Lower leg skin (tissue), 4 donors: ENCODE data around the gene IL1RAPL1. TPM values are rescaled to one million over a fixed set of nuclear protein-coding genes. Genes with fewer than 3 reads are reported as not detected.

Experiments used
- DNase-seq, 2 donors: peaks; one replicate each; pipeline ENCODE4 v3.0.0-alpha.2; 2019; ENCODE audit warnings: low spot score in 2 of 2
- H3K4me3 ChIP-seq: fragments of 200-600 bp; sonication (generic); 2 replicates; pipeline ENCODE4 v1.5.1; 2017; ENCODE audit warnings: mild to moderate bottlenecking, low read depth; ENCODE audit not compliant: poor library complexity, severe bottlenecking
- POLR2A ChIP-seq, 2 donors: fragments of 450-650 bp; IDR thresholded peaks; one replicate each; pipeline ENCODE4 v1.6.1; 2016 to 2017; ENCODE audit warnings: antibody characterized with exemption in 2 of 2, mild to moderate bottlenecking in 1 of 2, moderate library complexity in 1 of 2
- WGBS, 2 donors: methylation state at CpG; one replicate each; pipeline ENCODE4 v1.1.5; 2018; 5-methylcytosine and 5-hydroxymethylcytosine counted together
- intact Hi-C: fragments of 100-400 bp; cut with DNase I; formaldehyde crosslinking; loops from one replicate; pipeline ENCODE4 v1.15.0; 2023; ENCODE audit warnings: low total_unique reads
- total RNA-seq, 4 donors: library from RNA; depleted of rRNA; stranded (reverse); fragments of >200 nt; gene quantifications; one replicate each; pipeline ENCODE4 v1.1.0, GENCODE V29; 2016
- TF ChIP-seq, protein P1 (sequence below), 3 donors: fragments of 450-650 bp; IDR thresholded peaks; one replicate each; pipeline ENCODE4 v1.5.1; 2016; ENCODE audit warnings: antibody characterized with exemption in 3 of 3, mild to moderate bottlenecking in 3 of 3, moderate library complexity in 2 of 3

The IL1RAPL1 gene
- total RNA-seq, 4 donors from 2014 or later, result 0.07 to 1.8 (median 0.10) TPM; not detected in 1

GRCh38 chrX:28585767-28586166, 1.5 kb upstream of the IL1RAPL1 start:
- no peak for TF ChIP-seq POLR2A (IDR thresholded peaks at IDR 0.05)
- TF ChIP-seq, protein P1, sequence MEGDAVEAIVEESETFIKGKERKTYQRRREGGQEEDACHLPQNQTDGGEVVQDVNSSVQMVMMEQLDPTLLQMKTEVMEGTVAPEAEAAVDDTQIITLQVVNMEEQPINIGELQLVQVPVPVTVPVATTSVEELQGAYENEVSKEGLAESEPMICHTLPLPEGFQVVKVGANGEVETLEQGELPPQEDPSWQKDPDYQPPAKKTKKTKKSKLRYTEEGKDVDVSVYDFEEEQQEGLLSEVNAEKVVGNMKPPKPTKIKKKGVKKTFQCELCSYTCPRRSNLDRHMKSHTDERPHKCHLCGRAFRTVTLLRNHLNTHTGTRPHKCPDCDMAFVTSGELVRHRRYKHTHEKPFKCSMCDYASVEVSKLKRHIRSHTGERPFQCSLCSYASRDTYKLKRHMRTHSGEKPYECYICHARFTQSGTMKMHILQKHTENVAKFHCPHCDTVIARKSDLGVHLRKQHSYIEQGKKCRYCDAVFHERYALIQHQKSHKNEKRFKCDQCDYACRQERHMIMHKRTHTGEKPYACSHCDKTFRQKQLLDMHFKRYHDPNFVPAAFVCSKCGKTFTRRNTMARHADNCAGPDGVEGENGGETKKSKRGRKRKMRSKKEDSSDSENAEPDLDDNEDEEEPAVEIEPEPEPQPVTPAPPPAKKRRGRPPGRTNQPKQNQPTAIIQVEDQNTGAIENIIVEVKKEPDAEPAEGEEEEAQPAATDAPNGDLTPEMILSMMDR (IDR thresholded peaks at IDR 0.05), result no peak
- H3K4me3 ChIP-seq, result no peak overlapping the region
- intact Hi-C loops, result no loop called here
- DNase-seq, result no peak
- 50 to 58% methylated on average over 10 of the region's 10 CpGs for WGBS, 2 donors

GRCh38 chrX:28586286-28586685, 960 bp upstream of the IL1RAPL1 start:
- intact Hi-C loops, result no loop called here
- no peak overlapping the region for H3K4me3 ChIP-seq
- WGBS, 2 donors, result 6 to 24% methylated on average over 9 of the region's 9 CpGs
- no peak for DNase-seq
- TF ChIP-seq POLR2A (IDR thresholded peaks at IDR 0.05), result no peak
- TF ChIP-seq, protein P1 (IDR thresholded peaks at IDR 0.05), result no peak

DNA sequence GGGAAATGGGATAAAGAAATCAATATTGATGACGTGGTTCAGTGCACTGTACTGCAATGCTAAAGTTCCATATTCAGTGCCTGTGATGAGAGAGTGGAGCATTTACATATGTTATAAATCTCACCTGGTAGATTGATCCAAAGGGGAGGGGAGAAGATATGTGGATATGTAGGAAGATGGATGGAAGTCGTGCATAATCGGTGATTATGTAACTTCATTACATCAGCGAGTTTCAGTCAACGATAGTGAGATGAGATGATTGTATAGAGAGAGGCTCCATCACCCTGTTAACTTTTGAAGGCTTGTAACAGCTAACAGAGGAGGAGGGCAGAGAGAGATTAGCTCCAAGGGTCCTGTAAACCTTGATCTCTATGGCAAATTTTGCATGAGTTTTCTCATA, 1.8 kb downstream of the IL1RAPL1 start:
- 37 to 65% methylated on average over 5 of the region's 5 CpGs for WGBS, 2 donors
- no peak for TF ChIP-seq POLR2A (IDR thresholded peaks at IDR 0.05)
- H3K4me3 ChIP-seq, result no peak overlapping the region
- intact Hi-C loops, result no loop called here
- DNase-seq, result no peak

DNA sequence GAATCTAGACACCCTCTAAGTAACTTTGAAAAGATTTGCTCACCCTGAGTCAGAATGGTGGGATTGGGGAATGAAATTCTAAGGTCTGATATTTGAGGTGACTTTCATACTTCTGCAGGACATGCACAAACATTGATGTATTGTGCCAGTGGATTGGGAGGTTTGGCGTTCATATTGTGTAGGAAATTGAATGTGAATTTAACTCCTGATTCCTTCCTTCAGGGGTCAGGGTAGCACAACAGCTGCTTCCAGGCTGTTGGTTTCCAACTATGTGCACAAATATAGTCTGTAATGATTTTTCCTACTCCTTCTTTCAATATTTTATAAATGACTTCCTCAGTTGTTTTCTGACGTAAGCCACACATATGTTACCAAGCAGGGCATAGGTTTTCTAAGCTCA, 3.1 kb downstream of the IL1RAPL1 start:
- no peak for DNase-seq
- no peak overlapping the region for H3K4me3 ChIP-seq
- no peak for TF ChIP-seq POLR2A (IDR thresholded peaks at IDR 0.05)
- TF ChIP-seq, protein P1 (IDR thresholded peaks at IDR 0.05), result no peak
- intact Hi-C loops, result no loop called here
- 53 to 58% methylated on average over 2 of the region's 2 CpGs for WGBS, 2 donors

- TF ChIP-seq POLR2A (IDR thresholded peaks at IDR 0.05), result no peak
- TF ChIP-seq, protein P1 (IDR thresholded peaks at IDR 0.05), result no peak
- intact Hi-C loops, result no loop called here
- WGBS, 2 donors, result 65 to 75% methylated on average over 7 of the region's 7 CpGs
Measured at GRCh38 chrX:28591542-28591941, 4.3 kb downstream of the IL1RAPL1 start.

DNA sequence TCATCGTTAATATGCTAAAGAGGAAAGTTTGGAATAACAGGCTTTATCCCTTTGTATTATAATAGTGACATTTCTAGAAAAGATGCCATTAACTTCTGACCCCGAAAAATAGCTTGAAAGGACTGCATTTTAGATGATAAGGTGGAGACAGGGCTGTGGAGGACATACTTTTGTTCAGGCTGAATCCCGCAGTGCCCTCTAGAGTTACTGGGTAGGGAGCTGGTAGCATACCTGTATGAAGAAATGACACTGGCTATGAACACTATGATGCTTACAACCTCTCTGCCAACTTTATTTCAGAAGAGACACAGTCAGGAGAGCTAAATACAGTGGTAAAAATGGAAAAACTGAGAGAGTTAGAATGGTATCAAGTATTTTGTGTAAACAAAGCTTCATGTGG, 8.1 kb downstream of the IL1RAPL1 start:
- no peak overlapping the region for H3K4me3 ChIP-seq
- 66 to 89% methylated on average over 3 of the region's 3 CpGs for WGBS, 2 donors
- intact Hi-C loops, result no loop called here
- no peak for TF ChIP-seq POLR2A (IDR thresholded peaks at IDR 0.05)
- TF ChIP-seq, protein P1 (IDR thresholded peaks at IDR 0.05), result no peak
- no peak for DNase-seq

More at GRCh38 chrX:28591542-28591941, 4.3 kb downstream of the IL1RAPL1 start:
- DNase-seq, result no peak
- no peak overlapping the region for H3K4me3 ChIP-seq
